ENCODE measurements around the gene BNC2.
A peak's percentile ranks its signal among the peaks of the same experiment; 100 is the strongest.

BNC2 gene

DNA sequence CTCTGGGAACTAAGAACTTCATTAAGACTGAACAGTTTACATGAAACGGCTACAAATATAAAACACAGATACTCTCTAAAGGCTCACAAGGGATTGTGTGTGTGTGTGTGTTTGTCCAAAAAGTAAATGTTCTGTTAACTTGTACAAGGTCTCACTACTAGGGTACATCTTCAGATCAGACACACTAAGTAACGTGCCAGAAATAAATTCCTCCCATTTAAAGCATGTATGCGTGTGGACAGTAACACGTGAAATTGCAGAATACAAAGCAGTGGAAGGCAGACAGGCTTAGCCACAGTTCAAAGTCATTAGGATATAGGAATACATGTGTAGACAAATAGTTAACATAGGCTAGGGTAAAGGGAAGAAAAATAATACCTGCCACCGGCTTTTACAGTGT is 1.8 kb downstream of the BNC2 start:
- H3K4me3 ChIP-seq (ENCODE audit: low read depth, low read length) = peak overlapping the region; percentile 85
- TF ChIP-seq, protein P1, sequence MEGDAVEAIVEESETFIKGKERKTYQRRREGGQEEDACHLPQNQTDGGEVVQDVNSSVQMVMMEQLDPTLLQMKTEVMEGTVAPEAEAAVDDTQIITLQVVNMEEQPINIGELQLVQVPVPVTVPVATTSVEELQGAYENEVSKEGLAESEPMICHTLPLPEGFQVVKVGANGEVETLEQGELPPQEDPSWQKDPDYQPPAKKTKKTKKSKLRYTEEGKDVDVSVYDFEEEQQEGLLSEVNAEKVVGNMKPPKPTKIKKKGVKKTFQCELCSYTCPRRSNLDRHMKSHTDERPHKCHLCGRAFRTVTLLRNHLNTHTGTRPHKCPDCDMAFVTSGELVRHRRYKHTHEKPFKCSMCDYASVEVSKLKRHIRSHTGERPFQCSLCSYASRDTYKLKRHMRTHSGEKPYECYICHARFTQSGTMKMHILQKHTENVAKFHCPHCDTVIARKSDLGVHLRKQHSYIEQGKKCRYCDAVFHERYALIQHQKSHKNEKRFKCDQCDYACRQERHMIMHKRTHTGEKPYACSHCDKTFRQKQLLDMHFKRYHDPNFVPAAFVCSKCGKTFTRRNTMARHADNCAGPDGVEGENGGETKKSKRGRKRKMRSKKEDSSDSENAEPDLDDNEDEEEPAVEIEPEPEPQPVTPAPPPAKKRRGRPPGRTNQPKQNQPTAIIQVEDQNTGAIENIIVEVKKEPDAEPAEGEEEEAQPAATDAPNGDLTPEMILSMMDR (conservative IDR thresholded peaks at IDR 0.05; ENCODE audit: low read depth, low read length) = no peak
- peak; percentile 56 for DNase-seq (ENCODE audit: low read depth)

DNA sequence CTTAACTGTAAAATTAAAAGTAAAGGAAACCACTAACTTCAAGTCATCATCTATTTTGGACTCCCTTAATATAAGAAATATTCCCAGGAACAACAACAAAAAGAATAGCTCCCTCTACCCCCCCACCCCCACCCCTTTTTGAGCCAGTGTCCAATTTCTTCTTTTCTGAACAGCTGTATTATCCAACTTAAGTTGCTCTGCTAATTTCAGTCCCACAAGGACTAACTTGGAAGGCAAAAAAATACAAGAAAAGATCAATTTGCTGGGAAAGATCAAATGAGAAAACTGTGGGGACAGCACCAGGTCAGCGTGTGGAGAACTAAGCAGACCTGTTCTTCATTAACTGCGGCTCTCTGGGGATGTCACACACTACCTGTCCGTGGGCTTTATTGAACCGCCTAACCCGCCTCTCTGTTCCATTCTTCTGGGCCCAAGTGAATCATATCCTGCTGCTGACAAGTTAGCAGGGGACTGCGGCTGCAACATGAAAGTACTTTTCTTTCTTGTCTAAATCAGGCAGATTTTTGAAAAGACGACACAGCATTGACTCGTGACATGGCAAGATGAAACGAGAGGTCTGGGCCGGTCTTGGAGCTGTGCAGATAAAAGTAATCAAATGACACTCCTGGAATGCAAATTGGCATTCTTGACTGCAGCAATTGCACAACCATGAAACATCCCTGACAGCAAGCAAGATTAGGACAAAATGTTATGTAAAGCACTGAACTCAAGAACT is 2.7 kb downstream of the BNC2 start:
- H3K4me3 ChIP-seq (ENCODE audit: low read depth, low read length) = peak overlapping the region; percentile 85
- DNase-seq (ENCODE audit: low read depth) = peak; percentile 92
- TF ChIP-seq, protein P1 (conservative IDR thresholded peaks at IDR 0.05; ENCODE audit: low read depth, low read length) = no peak

DNA sequence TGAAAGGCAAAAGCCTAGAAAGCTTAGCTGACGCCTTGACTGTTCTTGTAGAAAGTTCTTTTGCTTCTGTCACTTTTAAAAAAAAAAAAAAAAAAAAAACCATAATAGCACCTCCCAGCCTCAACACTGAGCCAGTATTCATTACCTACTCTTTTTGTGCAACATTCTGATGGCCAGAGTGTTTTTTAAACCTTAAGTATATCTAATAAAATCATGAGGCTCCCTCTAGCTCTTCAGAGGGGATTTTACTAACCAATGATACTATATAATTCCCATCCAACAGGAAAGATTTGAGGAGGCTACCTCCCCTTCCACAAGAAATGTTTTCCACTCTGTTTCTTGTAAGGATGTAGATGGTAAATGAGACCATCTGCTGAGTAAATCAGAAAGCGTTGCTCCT is 3.9 kb downstream of the BNC2 start:
- TF ChIP-seq, protein P1 (conservative IDR thresholded peaks at IDR 0.05; ENCODE audit: low read depth, low read length) = no peak
- peak overlapping the region; percentile 30 for H3K4me3 ChIP-seq (ENCODE audit: low read depth, low read length)
- peak; percentile 73 for DNase-seq (ENCODE audit: low read depth)

DNA sequence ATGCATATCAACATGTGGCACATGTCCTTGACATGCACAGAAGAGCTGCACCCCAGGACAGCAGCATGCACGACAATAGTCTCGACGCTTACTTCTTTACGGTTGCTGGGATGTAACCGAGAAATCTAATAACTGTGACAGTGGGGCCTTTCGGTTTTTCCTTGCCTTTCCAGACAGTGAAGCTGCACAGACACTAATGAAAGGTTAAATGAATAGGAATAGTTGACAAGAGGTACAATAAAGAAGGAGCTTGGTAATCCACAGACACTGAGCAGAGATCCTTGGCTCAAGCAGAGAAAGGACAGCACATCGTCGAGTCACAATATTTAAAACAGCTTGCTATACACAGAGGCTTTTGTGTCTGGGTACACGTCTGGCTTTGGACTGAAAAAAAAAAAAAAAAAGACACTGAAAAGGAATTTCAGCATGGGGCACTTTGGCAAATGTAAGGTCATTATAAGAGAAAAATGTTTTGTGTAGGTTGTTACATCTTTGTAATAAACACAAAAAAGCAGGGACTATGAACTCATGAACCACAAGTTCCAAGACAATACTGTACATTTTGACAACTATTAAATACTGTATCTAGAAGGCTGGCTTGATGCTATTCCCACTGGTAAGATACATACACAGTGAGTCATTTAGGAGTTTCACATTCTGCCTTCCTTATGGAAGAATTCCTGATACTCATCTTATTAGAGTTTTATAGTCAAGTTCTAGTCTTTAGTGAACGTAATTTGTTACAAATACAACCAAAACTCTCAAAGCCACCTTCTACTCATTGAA is 5.6 kb downstream of the BNC2 start:
- DNase-seq (ENCODE audit: low read depth) = peak; percentile 44
- TF ChIP-seq, protein P1 (conservative IDR thresholded peaks at IDR 0.05; ENCODE audit: low read depth, low read length) = no peak
- H3K4me3 ChIP-seq (ENCODE audit: low read depth, low read length) = peak overlapping the region; percentile 11

DNA sequence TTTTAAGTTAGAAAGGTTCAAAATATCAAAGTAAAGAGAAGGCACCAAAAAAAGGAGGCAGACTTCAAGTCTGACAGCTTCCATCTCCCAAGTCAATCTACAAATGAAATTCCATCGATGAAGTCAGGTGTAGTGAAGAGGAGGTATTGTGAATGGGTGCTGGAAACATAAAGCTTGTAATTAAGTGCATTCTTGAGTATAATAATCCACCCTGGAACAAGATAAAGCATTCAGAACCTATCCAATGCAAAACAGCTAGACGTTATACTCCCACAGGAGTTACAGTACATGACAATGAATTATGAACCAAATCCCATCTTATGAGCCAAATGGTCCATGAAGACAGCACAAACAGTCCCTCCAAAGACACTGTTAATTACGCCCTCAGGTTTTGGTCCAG is 22.3 kb downstream of the BNC2 start:
- no peak overlapping the region for H3K4me3 ChIP-seq (ENCODE audit: low read depth, low read length)
- no peak for DNase-seq (ENCODE audit: low read depth)
- TF ChIP-seq, protein P1 (conservative IDR thresholded peaks at IDR 0.05; ENCODE audit: low read depth, low read length) = no peak

DNA sequence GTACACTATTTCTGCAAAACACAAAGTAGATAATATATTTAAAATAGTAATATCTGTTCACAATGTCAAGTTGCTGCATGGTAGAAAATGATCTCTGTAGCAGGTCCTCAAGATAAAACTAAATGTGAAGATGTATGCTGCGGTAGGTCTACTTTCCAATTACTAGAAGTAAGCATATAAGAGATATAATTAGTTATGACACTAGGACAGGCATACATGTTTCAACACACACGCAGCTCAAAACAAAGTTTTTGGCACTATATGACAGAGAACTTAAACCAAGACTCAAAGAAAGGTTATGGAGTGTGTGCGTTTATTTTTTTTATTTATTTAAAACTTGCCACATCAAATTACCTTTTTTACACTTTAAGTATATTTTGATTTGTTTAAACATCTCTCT is 23.5 kb downstream of the BNC2 start:
- no peak overlapping the region for H3K4me3 ChIP-seq (ENCODE audit: low read depth, low read length)
- DNase-seq (ENCODE audit: low read depth) = no peak
- TF ChIP-seq, protein P1 (conservative IDR thresholded peaks at IDR 0.05; ENCODE audit: low read depth, low read length) = no peak

Measured in choroid plexus epithelial cell (primary cell).